Endothelial cell of hepatic sinusoid (primary cell): Measurements from ENCODE around the gene HOXA6.

Source experiments
- in situ Hi-C: cut with HindIII; loops from 2 replicates; pipeline ENCODE4 v1.10.0; 2017; ENCODE audit warnings: low sequenced_read_pairs

Gene HOXA6

GRCh38 chr7:27185013-27185853 lies 37.7 kb upstream of the HOXA6 start, which contains the start of gene HOXA11:
Gene HOXA11, minus strand, starts transcription at chr7:27185232. Its CDS starts 88 bp downstream, at chr7:27185144.
- in situ Hi-C loops, result no loop called here

- in situ Hi-C loops, result no loop called here
Measured at GRCh38 chr7:27184337-27185012, 36.9 kb upstream of the HOXA6 start.

GRCh38 chr7:27183682-27184336 lies 36.2 kb upstream of the HOXA6 start:
- in situ Hi-C loops, result no loop called here

GRCh38 chr7:27182861-27183681 lies 35.5 kb upstream of the HOXA6 start:
- in situ Hi-C loops, result no loop called here

GRCh38 chr7:27182285-27182841 lies 34.8 kb upstream of the HOXA6 start:
- in situ Hi-C loops, result no loop called here

- in situ Hi-C loops, result no loop called here
Measured at GRCh38 chr7:27181795-27182275, 34.3 kb upstream of the HOXA6 start.

GRCh38 chr7:27180431-27181420 lies 33.2 kb upstream of the HOXA6 start:
- in situ Hi-C loops, result no loop called here

GRCh38 chr7:27179503-27180430 lies 32.2 kb upstream of the HOXA6 start:
- in situ Hi-C loops, result no loop called here

GRCh38 chr7:27179030-27179429 lies 31.5 kb upstream of the HOXA6 start:
- in situ Hi-C loops, result no loop called here

GRCh38 chr7:27178366-27178765 lies 30.8 kb upstream of the HOXA6 start:
- in situ Hi-C loops, result no loop called here

- in situ Hi-C loops, result no loop called here
Measured at GRCh38 chr7:27177795-27178320, 30.3 kb upstream of the HOXA6 start.

- in situ Hi-C loops, result no loop called here
Measured at GRCh38 chr7:27176962-27177794, 29.6 kb upstream of the HOXA6 start.

- in situ Hi-C loops, result no loop called here
Measured at GRCh38 chr7:27176524-27176845, 28.9 kb upstream of the HOXA6 start.

GRCh38 chr7:27175626-27176523 lies 28.3 kb upstream of the HOXA6 start:
- in situ Hi-C loops, result no loop called here

- in situ Hi-C loops, result loop anchor here (25.0 kb wide), 1 partner anchor 1288 kb away; no protein-coding TSS in a partner anchor
Measured at GRCh38 chr7:27174874-27175625, 27.5 kb upstream of the HOXA6 start.
